Vagina (tissue), 2 donors: ENCODE results near the gene GATA2. TPM values are rescaled to one million over a fixed set of nuclear protein-coding genes. Genes with fewer than 3 reads are reported as not detected.
A peak's percentile ranks its signal among the peaks of the same experiment; 100 is the strongest.

Experiments used
- DNase-seq, 2 donors: peaks; one replicate each; pipeline ENCODE4 v3.0.0-alpha.2; 2017; ENCODE audit errors: extremely low spot score in 2 of 2
- H3K27ac ChIP-seq: fragments of 200-600 bp; sonication (generic); one replicate; pipeline ENCODE4 v1.5.1; 2019
- H3K27me3 ChIP-seq: fragments of 200-600 bp; sonication (generic); one replicate; pipeline ENCODE4 v1.5.1; 2019
- H3K36me3 ChIP-seq, 2 donors: fragments of 200-600 bp; sonication (generic); one replicate each; pipeline ENCODE4 v1.5.1; 2017 to 2019
- H3K4me1 ChIP-seq: fragments of 200-600 bp; sonication (generic); one replicate; pipeline ENCODE4 v1.5.1; 2019
- H3K4me3 ChIP-seq, 2 donors: fragments of 200-600 bp; sonication (generic); 1 replicate in 1 of 2; 2 replicates in 1 of 2; pipeline ENCODE4 v1.5.1; 2016 to 2019
- H3K9me3 ChIP-seq: fragments of 200-600 bp; sonication (generic); one replicate; pipeline ENCODE4 v1.5.1; 2019
- POLR2A ChIP-seq, 2 donors: fragments of 450-650 bp; IDR thresholded peaks; one replicate each; pipeline ENCODE4 v1.6.1; 2017; ENCODE audit warnings: antibody characterized with exemption in 2 of 2, mild to moderate bottlenecking in 2 of 2, moderate library complexity in 2 of 2
- POLR2AphosphoS5 ChIP-seq, 2 donors: sonication (generic); formaldehyde crosslinking; IDR thresholded peaks; one replicate each; pipeline ENCODE4 v1.9.0; 2017; ENCODE audit warnings: antibody characterized with exemption in 2 of 2, mild to moderate bottlenecking in 2 of 2, low read depth in 1 of 2; ENCODE audit not compliant: insufficient read depth in 1 of 2
- intact Hi-C: fragments of 100-400 bp; cut with DNase I; formaldehyde crosslinking; loops from one replicate; pipeline ENCODE4 v1.15.1; 2023
- total RNA-seq: library from RNA; depleted of rRNA; stranded (reverse); fragments of >200 nt; gene quantifications from one replicate; pipeline ENCODE4 v1.2.3, GENCODE V29; 2016
- TF ChIP-seq, protein P1 (sequence below), 3 experiments: fragments of 450-650 bp in 2 of 3; fragments of 200-600 bp in 1 of 3; sonication (generic) in 1 of 3; IDR thresholded peaks; one replicate each; pipeline ENCODE4 v1.5.1; 2017 to 2019; ENCODE audit warnings: antibody characterized with exemption in 3 of 3, mild to moderate bottlenecking in 2 of 3, moderate library complexity in 2 of 3

Gene GATA2
- total RNA-seq, 1 donor from 2014 or later = 50.6 TPM

DNA sequence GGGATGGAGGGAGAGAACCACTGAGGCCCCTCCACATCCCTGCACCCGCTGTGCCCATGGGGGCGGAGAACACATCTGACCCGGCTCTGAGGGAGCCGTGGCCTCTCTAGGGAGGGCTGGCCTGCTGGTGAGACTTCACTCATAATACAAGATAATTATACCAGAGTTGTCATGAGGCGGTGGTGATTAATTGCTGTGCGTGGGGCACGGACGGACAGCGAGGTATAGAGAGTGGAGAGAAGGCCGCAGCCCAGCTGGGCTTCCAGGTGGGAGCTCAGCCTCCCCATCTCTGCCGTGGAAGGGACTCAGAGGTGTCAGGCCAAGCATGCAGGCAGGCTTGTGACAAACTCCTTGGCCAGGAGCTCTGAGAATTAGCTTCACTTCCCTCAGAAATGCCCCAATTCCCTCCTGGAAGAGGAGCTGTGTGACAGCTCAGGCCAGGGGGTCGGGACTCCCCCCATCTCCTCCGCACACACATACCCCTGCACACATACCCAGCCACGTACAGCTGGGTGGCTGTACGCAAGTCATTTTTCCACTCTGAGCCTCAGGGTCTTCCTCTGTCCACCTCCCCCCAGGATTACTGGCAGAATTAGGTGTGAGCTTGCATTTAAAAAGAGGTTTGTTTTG is 6.0 kb upstream of the GATA2 start:
- peak in 1 of 2 donors; percentile 85 for DNase-seq
- Histone ChIP-seq H3K9me3 (no peaks in the 10 kb centered on the region), H3K4me1 (peaks cover 11% of the 10 kb centered on the region), H3K36me3 (no peaks in the 10 kb centered on the region), H3K27ac (no peak overlapping the region), H3K4me3 (no peak overlapping the region), H3K27me3 (no peaks in the 10 kb centered on the region)
- TF ChIP-seq POLR2A (IDR thresholded peaks at IDR 0.05) (no peak), POLR2AphosphoS5 (IDR thresholded peaks at IDR 0.05; ENCODE audit: insufficient read depth in 1 of 2, low read depth in 1 of 2) (no peak)
- TF ChIP-seq, protein P1, sequence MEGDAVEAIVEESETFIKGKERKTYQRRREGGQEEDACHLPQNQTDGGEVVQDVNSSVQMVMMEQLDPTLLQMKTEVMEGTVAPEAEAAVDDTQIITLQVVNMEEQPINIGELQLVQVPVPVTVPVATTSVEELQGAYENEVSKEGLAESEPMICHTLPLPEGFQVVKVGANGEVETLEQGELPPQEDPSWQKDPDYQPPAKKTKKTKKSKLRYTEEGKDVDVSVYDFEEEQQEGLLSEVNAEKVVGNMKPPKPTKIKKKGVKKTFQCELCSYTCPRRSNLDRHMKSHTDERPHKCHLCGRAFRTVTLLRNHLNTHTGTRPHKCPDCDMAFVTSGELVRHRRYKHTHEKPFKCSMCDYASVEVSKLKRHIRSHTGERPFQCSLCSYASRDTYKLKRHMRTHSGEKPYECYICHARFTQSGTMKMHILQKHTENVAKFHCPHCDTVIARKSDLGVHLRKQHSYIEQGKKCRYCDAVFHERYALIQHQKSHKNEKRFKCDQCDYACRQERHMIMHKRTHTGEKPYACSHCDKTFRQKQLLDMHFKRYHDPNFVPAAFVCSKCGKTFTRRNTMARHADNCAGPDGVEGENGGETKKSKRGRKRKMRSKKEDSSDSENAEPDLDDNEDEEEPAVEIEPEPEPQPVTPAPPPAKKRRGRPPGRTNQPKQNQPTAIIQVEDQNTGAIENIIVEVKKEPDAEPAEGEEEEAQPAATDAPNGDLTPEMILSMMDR (IDR thresholded peaks at IDR 0.05) = no peak
- intact Hi-C loops = loop anchor here (5.0 to 10.0 kb wide), 3 partner anchors 72 to 414 kb away; no protein-coding TSS in a partner anchor

DNA sequence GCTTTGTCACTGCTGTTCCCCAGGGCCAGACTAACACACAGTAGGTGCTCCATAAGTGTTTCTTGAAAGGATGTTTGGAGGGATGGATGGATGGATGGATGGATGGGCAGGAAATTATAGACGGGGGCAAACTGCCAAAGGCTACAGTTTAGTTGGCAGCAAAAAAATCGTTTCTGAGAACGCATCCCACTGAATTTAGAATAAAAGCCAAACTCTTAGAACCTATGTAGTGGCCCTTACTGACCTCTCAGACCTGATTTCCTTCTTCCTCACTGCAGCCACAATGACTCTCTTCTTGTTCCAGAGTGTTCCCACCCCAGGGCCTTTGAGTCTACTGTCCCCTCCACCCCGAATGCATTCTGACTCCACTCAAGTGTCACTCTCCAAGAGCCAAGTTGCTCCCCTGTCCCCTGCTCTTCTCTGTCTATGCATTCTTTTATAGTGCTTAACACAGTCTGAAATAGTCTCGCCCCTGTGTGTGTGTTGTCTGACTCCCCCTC is 5.2 kb upstream of the GATA2 start:
- peak in 1 of 2 donors; percentile 79 for DNase-seq
- H3K36me3 ChIP-seq = no peaks in the 10 kb centered on the region
- peak overlapping the region; percentile 54 to 58 for H3K4me3 ChIP-seq
- intact Hi-C loops = loop anchor here (5.0 to 10.0 kb wide), 3 partner anchors 71 to 413 kb away; no protein-coding TSS in a partner anchor
- H3K27me3 ChIP-seq = no peaks in the 10 kb centered on the region
- peaks cover 15% of the 10 kb centered on the region for H3K4me1 ChIP-seq
- TF ChIP-seq POLR2AphosphoS5 (IDR thresholded peaks at IDR 0.05; ENCODE audit: insufficient read depth in 1 of 2, low read depth in 1 of 2) = no peak
- TF ChIP-seq, protein P1 (IDR thresholded peaks at IDR 0.05) = no peak
- no peaks in the 10 kb centered on the region for H3K9me3 ChIP-seq
- peak overlapping the region; percentile 59 for H3K27ac ChIP-seq

GRCh38 chr3:128497305-128498126 is 4.5 kb upstream of the GATA2 start:
- Histone ChIP-seq H3K4me1 (peaks cover 22% of the 10 kb centered on the region), H3K27me3 (no peaks in the 10 kb centered on the region), H3K27ac (peak overlapping the region; percentile 59), H3K9me3 (no peaks in the 10 kb centered on the region), H3K4me3 (peak overlapping the region; percentile 54 to 58), H3K36me3 (no peaks in the 10 kb centered on the region)
- TF ChIP-seq, protein P1 (IDR thresholded peaks at IDR 0.05) = peak; percentile 36 to 86 (median 67)
- TF ChIP-seq POLR2A (IDR thresholded peaks at IDR 0.05) (no peak), POLR2AphosphoS5 (IDR thresholded peaks at IDR 0.05; ENCODE audit: insufficient read depth in 1 of 2, low read depth in 1 of 2) (peak in 1 of 2 donors; percentile 20)
- DNase-seq = peak in 1 of 2 donors; percentile 89
- intact Hi-C loops = loop anchor here (5.0 to 10.0 kb wide), 3 partner anchors 70 to 413 kb away; no protein-coding TSS in a partner anchor

- Histone ChIP-seq H3K36me3 (no peaks in the 10 kb centered on the region), H3K4me3 (peak overlapping the region; percentile 54 to 58), H3K9me3 (no peaks in the 10 kb centered on the region), H3K27me3 (no peaks in the 10 kb centered on the region), H3K4me1 (peaks cover 29% of the 10 kb centered on the region), H3K27ac (peak overlapping the region; percentile 59)
- DNase-seq = peak in 1 of 2 donors; percentile 91
- TF ChIP-seq, protein P1 (IDR thresholded peaks at IDR 0.05) = no peak
- TF ChIP-seq POLR2AphosphoS5 (IDR thresholded peaks at IDR 0.05; ENCODE audit: insufficient read depth in 1 of 2, low read depth in 1 of 2) = peak in 1 of 2 donors; percentile 28
- TF ChIP-seq POLR2A (IDR thresholded peaks at IDR 0.05) = no peak
- intact Hi-C loops = loop anchor here (5.0 to 10.0 kb wide), 3 partner anchors 69 to 412 kb away; no protein-coding TSS in a partner anchor
These were observed 3.8 kb upstream of the GATA2 start for GRCh38 chr3:128496602-128497304.
